CD4-positive, alpha-beta T cell (primary cell): ENCODE results near the gene APAF1. TPM values are rescaled to one million over a fixed set of nuclear protein-coding genes. Genes with fewer than 3 reads are reported as not detected.

ENCODE experiments used
- ATAC-seq: fragments of 200-7000 bp; cut with Tn5 transposase; one replicate; pipeline ENCODE4 v1.10.0; 2022; ENCODE audit warnings: mild to moderate bottlenecking; ENCODE audit not compliant: poor library complexity
- CTCF ChIA-PET: fragments of 350-600 bp; sonication (Branson Sonifier 250); formaldehyde crosslinking; loops from one replicate; lab custom pipeline; 2021; ENCODE audit warnings: antibody characterized with exemption, inconsistent platforms; lab: Charles Lee
- POLR2A ChIA-PET: fragments of 350-600 bp; sonication (Branson Sonifier 250); formaldehyde crosslinking; loops from one replicate; lab custom pipeline; 2021; ENCODE audit warnings: antibody characterized with exemption, inconsistent platforms; lab: Charles Lee
- DNase-seq, 14 experiments: peaks; one replicate each; pipeline ENCODE4 v3.0.0-alpha.2; 2013 to 2020; ENCODE audit warnings: mixed read lengths in 2 of 14
- H3K27ac ChIP-seq, 2 donors: one replicate each; pipeline versions ENCODE4 v1.5.1 to v1.7.0; 2013; ENCODE audit warnings: low read length in 2 of 2, low read depth in 1 of 2, mild to moderate bottlenecking in 1 of 2
- H3K27me3 ChIP-seq, 2 experiments: 1 replicate in 1 of 2; 2 replicates in 1 of 2; pipeline versions ENCODE4 v1.6.1 to v1.7.0; 2013; ENCODE audit warnings: low read length in 2 of 2, control low read depth in 1 of 2, mild to moderate bottlenecking in 1 of 2, moderate library complexity in 1 of 2; ENCODE audit not compliant: insufficient read depth in 2 of 2, control insufficient read depth in 1 of 2
- H3K36me3 ChIP-seq: one replicate; pipeline ENCODE4 v1.6.1; 2013; ENCODE audit warnings: low read length, control low read depth; ENCODE audit not compliant: insufficient read depth
- H3K4me1 ChIP-seq: one replicate; pipeline ENCODE4 v1.6.1; 2013; ENCODE audit warnings: low read length, control low read depth; ENCODE audit not compliant: insufficient read depth
- H3K4me3 ChIP-seq: one replicate; pipeline ENCODE4 v1.5.1; 2013; ENCODE audit warnings: mild to moderate bottlenecking, low read length, moderate library complexity
- H3K9me3 ChIP-seq, 2 experiments: 1 replicate in 1 of 2; 2 replicates in 1 of 2; pipeline versions ENCODE4 v1.6.1 to v1.7.0; 2013; ENCODE audit warnings: low read length in 2 of 2, mild to moderate bottlenecking in 2 of 2, control low read depth in 1 of 2, moderate library complexity in 1 of 2; ENCODE audit not compliant: control insufficient read depth in 1 of 2, insufficient read depth in 1 of 2
- H3K27ac Mint-ChIP-seq: one replicate; pipeline ENCODE4 v1.8.0; 2020; ENCODE audit warnings: mixed read lengths
- H3K27me3 Mint-ChIP-seq: one replicate; pipeline ENCODE4 v1.8.0; 2021; ENCODE audit warnings: mixed read lengths
- H3K36me3 Mint-ChIP-seq: one replicate; pipeline ENCODE4 v1.8.0; 2021; ENCODE audit warnings: low read depth, mixed read lengths
- H3K4me1 Mint-ChIP-seq: one replicate; pipeline ENCODE4 v1.8.0; 2021; ENCODE audit warnings: low read depth, mixed read lengths
- H3K4me3 Mint-ChIP-seq: one replicate; pipeline ENCODE4 v1.8.0; 2020; ENCODE audit warnings: mild to moderate bottlenecking, mixed read lengths
- H3K9me3 Mint-ChIP-seq: one replicate; pipeline ENCODE4 v1.8.0; 2020; ENCODE audit warnings: mixed read lengths
- intact Hi-C, 2 experiments: fragments of 100-400 bp; cut with DNase I in 1 of 2; cut with micrococcal nuclease in 1 of 2; formaldehyde crosslinking; loops; one replicate each; pipeline versions ENCODE4 v1.15.1 to v1.9.0; 2023 to 2025; cut with DNase I, micrococcal nuclease
- total RNA-seq, 174 experiments: library from RNA in 2 of 174; stranded (reverse) in 2 of 174; gene quantifications; one replicate each; pipeline ENCODE4 v1.2.3 and lab custom pipeline; 2021 to 2026
- TF ChIP-seq, protein P1 (sequence below): fragments of 200-600 bp; IDR thresholded peaks from one replicate; pipeline ENCODE4 v1.8.0; 2022; ENCODE audit warnings: antibody characterized with exemption, mild to moderate bottlenecking

Gene APAF1
- total RNA-seq, 2 experiments from 2014 or later, result 13.5 to 14.5 TPM

DNA sequence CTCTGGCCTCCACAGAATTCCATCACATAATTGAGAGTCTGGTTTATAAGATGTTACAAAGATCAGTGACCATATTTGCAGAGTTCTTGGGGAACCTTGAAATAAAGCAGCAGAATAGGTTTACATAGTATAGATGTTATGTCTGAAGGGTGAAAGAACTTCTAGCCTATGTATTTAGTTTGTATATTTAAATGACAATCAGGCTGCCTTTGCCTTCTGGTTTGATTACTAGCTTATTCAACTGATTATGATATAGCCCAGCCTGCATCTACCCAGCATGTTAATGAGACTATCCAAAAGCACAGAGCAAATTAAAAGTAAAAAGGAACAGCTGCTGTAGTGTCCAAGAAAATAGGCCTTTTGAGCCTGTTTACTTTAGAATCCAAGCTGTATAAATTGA, 85.3 kb downstream of the APAF1 start:
- H3K36me3 Mint-ChIP-seq, result peaks cover 80% of the 10 kb centered on the region
- H3K27me3 Mint-ChIP-seq, result no peaks in the 10 kb centered on the region
- intact Hi-C loops, result no loop called here
- no peak for DNase-seq
- ChIA-PET POLR2A (no interaction called here), CTCF (interaction anchor here (0.6 kb wide), 1 partner anchor 166 kb away, joined by 3 read pairs; no protein-coding TSS in a partner anchor)
- H3K4me1 ChIP-seq, result no peaks in the 10 kb centered on the region
- no peaks in the 10 kb centered on the region for H3K9me3 ChIP-seq
- H3K4me3 ChIP-seq, result no peak overlapping the region
- no peak for ATAC-seq
- no peak overlapping the region for H3K27ac ChIP-seq
- peaks cover 65% of the 10 kb centered on the region for H3K36me3 ChIP-seq
- no peak overlapping the region for H3K4me3 Mint-ChIP-seq
- TF ChIP-seq, protein P1, sequence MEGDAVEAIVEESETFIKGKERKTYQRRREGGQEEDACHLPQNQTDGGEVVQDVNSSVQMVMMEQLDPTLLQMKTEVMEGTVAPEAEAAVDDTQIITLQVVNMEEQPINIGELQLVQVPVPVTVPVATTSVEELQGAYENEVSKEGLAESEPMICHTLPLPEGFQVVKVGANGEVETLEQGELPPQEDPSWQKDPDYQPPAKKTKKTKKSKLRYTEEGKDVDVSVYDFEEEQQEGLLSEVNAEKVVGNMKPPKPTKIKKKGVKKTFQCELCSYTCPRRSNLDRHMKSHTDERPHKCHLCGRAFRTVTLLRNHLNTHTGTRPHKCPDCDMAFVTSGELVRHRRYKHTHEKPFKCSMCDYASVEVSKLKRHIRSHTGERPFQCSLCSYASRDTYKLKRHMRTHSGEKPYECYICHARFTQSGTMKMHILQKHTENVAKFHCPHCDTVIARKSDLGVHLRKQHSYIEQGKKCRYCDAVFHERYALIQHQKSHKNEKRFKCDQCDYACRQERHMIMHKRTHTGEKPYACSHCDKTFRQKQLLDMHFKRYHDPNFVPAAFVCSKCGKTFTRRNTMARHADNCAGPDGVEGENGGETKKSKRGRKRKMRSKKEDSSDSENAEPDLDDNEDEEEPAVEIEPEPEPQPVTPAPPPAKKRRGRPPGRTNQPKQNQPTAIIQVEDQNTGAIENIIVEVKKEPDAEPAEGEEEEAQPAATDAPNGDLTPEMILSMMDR, result no peak
- H3K27me3 ChIP-seq, result no peaks in the 10 kb centered on the region
- H3K9me3 Mint-ChIP-seq, result no peaks in the 10 kb centered on the region
- H3K4me1 Mint-ChIP-seq, result no peaks in the 10 kb centered on the region
- H3K27ac Mint-ChIP-seq, result no peak overlapping the region

DNA sequence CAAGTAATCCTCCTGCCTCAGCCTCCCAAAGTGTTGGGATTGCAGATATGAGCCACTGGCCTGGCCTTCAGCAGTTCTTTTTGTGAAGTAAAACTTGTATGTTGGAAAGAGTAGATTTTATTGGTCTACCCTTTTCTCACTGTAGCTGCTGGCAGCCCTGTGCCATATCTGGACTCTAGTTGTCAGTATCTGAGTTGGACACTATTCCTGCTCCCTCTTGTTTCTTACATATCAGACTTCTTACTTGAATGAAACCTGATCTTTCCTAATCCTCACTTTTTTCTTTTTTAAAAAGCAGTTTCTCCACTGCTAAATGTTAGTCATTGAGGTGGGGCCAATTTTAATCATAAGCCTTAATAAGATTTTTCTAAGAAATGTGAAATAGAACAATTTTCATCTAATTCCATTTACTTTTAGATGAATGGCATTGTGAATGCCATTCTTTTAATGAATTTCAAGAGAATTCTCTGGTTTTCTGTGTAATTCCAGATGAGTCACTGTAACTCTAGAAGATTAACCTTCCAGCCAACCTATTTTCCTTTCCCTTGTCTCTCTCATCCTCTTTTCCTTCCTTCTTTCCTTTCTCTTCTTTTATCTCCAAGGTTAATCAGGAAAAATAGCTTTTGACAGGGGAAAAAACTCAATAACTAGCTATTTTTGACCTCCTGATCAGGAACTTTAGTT, 88.7 kb downstream of the APAF1 start:
- ATAC-seq (no peak), DNase-seq (no peak)
- Histone ChIP-seq H3K36me3 (peaks cover 38% of the 10 kb centered on the region), H3K27ac (no peak overlapping the region), H3K4me3 (no peak overlapping the region), H3K9me3 (no peaks in the 10 kb centered on the region), H3K4me1 (no peaks in the 10 kb centered on the region), H3K27me3 (no peaks in the 10 kb centered on the region)
- Mint-ChIP-seq H3K27me3 (no peaks in the 10 kb centered on the region), H3K36me3 (peaks cover 53% of the 10 kb centered on the region), H3K27ac (no peak overlapping the region), H3K4me3 (no peak overlapping the region), H3K4me1 (no peaks in the 10 kb centered on the region), H3K9me3 (no peaks in the 10 kb centered on the region)
- ChIA-PET CTCF (no interaction called here), POLR2A (no interaction called here)
- intact Hi-C loops, result no loop called here
- TF ChIP-seq, protein P1, result no peak

DNA sequence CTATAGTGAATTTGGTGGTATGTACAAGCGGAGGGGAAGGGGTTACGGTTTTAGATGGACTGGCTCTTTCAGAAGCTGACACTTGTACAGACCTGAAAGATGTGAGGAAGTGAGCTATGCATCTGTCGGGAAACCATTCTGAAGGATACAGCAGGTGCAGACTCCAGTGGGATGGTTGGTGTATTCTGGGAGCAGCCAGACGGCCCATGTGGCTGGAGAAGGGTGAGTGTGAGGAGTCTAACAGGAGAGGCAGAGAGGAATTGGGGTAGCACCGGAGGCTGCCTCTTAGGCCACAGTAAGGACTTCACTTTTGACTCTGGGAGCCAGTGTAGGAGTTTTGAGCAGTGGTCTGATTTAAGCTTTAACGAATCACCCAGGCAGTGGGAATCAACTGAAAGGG, 90.7 kb downstream of the APAF1 start:
- H3K27ac Mint-ChIP-seq, result no peak overlapping the region
- Histone ChIP-seq H3K4me3 (no peak overlapping the region), H3K4me1 (no peaks in the 10 kb centered on the region), H3K27me3 (no peaks in the 10 kb centered on the region), H3K27ac (no peak overlapping the region), H3K9me3 (no peaks in the 10 kb centered on the region), H3K36me3 (peaks cover 24% of the 10 kb centered on the region)
- intact Hi-C loops, result no loop called here
- H3K4me3 Mint-ChIP-seq, result no peak overlapping the region
- H3K4me1 Mint-ChIP-seq, result no peaks in the 10 kb centered on the region
- ChIA-PET POLR2A (no interaction called here), CTCF (no interaction called here)
- DNase-seq, result no peak
- TF ChIP-seq, protein P1, result no peak
- H3K36me3 Mint-ChIP-seq, result peaks cover 36% of the 10 kb centered on the region
- no peaks in the 10 kb centered on the region for H3K9me3 Mint-ChIP-seq
- no peak for ATAC-seq
- H3K27me3 Mint-ChIP-seq, result no peaks in the 10 kb centered on the region
